CD4-positive, alpha-beta T cell treated with Interleukin-4 for 4 hours (primary cell): ENCODE measurements around the gene PBX1.

Experiments
- DNase-seq: peaks from one replicate; pipeline ENCODE4 v3.0.0-alpha.2; 2020

The PBX1 gene

DNA sequence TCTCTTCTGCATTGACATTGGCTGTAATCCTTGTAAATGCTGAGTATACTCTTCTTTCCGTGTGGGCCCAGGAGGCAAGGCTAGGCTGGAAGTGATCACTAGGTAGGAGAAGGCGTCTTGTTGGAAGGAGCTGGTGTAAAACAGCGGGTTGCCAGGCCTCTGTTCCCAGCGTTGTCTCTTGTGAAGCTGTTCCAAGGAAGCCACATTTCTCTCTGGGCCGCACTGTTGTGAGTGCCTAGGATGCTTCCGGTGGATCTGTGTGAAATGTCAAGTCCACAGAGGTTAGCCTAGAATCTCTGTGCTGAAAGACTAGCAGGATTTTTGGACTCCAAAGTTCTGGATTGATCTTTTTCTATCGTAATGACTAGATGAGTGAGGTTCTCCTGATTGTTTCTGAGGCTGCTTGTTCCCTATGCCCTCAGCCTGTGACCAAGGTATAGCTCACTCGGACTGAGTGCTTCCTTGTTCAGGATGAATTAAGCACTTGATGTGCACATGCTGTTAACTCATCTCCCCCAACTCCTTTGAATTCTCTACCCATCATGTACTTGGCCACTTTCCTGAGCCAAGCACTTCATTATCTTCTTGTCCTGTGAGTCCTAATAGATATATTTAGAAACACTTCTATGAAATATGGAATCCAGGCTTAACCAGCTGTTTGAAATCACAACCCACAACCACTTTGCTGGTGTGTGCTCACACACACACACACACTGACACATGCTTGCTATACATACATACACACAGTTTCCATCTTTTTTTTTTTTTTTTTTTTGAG lies 63.3 kb downstream of the PBX1 start:
- DNase-seq: no peak

DNA sequence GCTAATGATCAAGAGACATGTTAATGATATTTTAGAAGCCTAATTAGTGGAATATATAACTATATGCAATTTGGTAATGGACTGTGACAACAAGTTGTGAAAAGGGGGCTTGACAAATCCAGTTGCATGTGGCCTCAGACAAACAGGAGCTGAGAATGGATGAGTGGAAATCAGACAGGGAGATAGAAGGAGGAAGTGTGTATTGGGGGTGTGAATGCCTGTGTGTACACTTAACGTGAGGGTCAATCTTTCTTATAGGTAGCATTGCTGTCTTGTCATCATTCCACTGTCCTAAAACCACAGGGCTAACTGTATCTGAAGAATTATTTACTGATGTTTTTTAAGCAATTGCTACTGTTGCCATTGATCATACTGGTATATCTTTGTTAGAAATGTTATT lies 64.8 kb downstream of the PBX1 start:
- DNase-seq: no peak

DNA sequence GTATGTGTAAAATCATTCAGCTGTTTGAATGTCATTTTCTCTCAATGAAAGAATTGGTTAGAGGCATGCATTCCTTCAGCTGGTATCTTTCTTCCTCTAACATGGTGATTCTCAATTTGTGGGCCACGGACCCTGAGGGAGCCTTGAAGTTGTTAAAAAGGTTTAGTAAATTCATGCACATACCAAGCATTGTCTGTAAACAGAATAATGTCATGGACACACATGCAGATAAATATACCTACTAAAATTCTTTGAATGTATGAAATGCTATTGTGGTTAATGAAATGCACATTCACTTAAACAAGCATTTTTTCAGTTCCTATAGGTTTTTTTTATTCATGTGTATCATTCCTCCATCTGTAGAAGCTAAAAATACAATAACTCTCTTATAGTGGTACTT lies 65.4 kb downstream of the PBX1 start:
- no peak for DNase-seq

DNA sequence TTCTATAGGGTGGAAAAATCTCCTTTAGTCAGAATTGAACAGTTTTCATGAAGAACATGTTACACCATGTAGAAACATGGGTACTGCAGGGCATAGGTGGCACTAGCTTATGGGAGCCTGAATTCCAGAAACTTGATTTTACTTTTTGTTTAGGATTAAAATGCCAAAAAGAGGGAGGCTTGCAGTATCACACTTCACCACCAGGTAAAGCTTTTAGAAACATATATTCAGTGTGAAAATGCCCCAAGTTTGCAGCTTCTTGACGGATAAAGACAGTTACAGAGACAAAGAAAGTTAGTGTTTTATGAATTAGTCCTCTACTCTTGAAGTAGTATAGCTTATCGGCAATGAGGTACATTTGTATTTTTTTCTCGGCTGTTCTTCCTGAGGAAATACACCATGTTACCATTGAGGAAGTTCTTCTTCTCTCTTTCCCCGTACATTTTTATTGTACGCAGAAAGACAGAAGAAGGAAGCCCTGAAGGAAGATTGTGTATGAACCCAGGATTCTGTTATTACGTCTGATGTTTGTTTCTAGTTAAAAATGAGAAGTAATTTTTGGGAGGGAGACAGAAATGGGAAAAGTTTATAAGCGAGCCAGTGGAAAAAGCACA lies 66.1 kb downstream of the PBX1 start:
- DNase-seq: no peak

DNA sequence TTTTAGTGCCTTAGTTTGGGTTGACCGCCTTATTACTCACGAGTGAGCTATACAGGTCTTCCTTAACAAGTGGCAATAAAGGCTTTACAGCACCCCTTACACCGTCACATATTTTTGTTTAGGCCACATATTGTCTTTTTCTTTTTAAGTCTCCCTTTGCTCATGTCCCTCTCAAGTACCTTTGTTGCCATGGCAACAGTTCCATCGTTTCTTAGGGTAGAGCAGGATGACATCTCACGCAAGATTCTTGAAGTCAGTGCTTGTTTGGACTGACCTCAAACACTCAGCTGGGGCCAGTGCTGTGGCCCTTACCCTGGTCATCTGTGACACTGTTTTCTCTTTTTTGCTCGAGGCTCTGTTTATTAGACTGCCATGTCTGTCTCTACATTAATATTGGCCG lies 69.8 kb downstream of the PBX1 start:
- DNase-seq: no peak

DNA sequence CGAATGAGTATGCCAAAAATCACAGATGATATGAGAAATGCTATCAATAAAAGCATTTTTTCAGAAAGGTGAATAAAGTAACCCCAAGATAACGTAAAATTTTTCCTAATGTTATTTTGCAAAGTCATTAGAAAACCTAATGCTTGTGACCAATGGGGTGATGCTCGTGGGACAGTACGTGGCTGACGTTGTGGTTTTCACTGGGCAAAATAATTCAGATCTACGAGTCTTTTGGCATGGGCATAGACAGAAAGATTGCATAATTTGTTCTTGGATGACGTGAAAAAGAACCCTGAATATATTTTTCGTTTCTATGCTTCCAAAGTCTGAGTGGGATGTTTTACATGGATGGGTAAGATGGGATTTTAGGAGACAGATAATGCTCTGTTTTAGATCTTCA lies 71.0 kb downstream of the PBX1 start:
- DNase-seq: no peak

DNA sequence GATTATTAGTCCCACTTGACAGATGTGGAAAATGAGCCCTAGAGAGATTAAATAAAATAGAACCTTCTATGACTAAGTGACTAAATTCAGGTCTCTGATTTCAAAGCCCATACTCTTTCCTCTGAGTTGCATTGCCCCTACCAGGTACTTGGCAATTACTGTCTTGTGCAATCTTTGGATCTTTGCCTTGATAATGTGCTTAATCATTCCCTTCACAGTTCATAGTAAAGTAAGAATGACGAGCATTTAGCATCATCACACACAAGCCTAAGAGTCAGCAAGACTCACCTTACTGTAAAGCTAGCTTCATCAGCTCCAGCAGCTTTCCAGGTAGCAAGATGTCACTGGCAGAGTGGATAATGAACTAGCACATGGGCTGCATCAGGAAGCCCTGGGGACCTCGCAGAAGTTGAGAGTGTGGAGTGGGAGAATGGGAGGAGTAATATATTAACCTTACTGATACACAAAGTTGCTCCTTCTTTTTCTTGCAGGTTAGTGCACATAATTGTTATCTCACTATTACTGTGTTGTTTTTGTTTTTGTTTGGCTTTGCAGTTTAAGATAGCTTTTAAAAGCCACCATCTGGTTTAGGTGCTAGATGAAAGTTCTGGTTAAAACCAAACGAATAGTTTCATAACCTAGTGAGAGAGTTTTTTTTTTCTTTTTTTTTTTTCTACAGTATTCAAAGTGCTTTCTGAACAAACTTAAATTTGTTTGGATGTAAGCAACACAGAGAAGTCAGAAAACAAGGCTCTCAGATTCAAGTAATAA lies 71.8 kb downstream of the PBX1 start:
- DNase-seq: no peak

DNA sequence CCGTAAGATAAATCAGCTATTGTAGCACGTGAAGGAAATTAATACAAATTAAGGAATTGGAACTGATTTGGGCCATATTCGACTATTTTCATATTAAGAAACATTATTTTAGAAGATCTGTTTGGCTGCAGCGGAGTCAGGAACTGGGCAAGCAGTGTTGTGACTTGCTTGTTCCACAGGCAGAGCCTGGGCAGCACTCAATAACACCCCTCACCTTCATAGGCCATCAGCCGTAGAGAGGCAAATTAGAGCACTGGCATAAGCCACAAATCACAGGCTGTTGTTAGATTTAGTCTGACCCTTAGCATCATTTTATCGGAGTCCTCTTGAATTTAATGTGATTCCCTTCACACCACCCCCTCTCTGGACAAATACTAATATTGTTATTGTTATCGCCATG lies 72.8 kb downstream of the PBX1 start:
- no peak for DNase-seq

DNA sequence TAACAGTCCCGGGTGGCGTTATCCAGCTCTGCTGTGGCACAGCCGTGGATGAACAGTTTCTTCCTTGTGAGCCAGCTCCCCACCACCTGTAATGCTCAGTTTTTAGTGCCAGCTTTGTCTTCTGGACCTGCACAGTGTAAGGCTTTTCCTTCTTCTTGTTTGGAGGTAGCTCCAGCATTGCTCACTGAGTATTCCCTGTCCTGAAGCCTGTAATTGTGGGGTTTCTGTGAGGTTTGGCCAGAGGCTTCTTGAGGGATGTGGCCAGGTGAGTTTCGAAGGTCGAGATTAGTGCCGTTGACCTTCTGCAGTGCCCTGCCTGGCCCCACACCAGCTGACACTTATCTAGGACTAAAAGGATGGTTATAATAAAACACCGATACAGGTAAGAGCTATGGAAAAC lies 75.0 kb downstream of the PBX1 start:
- no peak for DNase-seq

DNA sequence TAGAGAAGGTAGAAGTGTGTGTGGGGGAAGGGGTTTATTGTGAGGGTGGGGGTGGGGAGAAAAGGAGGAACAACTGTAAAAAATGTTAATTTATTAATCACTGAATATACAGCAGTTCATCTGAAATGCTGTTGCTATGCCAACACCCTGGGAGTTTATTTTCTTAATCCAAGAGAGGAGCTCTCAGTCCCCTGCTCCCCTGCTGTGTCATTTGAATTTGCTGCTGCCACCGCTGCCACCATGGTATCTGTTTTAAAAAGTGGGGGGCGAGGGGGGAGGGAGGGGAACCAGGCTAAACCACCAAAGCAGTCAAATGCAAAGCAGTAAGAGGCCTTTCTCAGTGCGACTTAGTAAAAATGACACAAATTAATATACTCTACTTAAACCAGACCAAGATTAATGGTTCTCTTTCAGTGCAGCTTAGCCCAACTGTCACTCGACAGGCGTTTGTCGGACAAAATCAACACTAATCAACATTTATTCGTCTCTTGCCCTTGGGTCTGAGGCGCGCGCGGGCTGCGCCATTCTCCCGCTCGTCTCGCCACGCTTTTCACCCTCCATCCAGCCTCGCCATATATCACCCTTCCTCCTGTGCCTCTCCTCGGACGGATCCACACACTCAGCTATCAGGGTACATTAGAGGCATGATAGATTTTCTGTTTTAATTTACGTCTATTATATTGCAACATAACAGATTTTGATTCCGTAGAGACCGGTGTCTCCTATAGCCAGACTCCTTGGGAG lies 76.2 kb downstream of the PBX1 start:
- DNase-seq: no peak

DNA sequence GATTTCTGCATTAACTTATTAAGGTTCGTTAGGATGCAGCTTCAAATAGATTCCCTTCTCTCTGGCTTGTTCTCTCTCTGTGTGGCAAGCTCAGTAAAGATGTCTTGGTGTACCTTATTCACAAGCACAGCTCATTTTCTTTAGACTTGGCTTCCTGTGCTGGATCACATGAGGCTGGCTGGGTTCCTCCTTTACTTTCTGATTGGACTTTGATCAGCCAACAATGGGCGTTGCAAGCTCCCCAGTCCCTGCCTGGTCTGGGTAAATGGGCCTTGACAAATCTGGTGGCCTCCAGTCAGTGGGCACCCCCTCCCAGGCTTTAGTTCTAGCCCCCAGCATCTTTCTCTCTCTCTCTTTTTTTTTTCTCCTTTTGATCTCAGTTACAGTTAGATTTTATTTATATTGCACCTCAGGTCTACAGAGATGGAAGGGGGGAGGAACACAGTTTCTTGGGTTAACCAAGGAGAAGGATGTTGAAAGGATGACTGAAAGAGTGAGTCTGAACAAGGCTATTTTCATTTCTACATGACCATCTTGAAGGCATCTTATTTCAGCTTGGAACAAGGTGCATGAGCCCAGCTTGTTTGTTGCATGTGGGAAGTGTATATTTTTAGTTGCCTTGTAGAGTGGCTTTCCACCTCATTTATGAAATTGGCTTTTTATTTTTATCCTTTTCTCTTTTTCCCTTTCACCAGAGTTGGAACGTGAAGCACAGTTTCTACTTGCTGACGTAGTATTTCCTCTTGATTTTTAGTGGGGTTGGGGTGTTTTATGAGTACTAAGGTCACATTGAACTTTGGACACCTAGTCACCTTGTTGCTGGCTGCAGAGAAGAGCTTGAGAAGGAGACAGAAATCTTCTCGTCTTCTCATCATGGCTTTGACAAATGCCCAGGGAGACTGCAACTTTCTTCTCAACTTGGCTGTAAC lies 77.1 kb downstream of the PBX1 start:
- no peak for DNase-seq

DNA sequence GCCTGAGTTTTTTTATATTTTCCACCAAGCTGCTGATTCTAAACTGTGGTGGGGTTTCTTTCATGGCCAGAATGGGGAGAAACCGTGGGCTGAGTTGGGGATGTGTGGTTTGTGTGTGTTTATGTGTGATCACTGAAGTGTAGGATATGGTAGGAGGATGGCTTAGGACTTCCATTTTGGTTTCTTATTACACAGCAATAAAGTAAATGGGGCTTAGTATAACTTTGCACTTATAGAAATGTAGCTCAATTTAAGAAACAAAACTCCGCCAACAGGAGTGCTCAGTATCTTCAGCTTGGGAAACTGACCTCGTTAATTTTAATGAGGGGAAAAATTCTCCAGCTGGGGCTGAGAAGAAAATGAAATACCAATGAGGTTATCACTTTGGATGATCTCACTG lies 77.8 kb downstream of the PBX1 start:
- DNase-seq: no peak

DNA sequence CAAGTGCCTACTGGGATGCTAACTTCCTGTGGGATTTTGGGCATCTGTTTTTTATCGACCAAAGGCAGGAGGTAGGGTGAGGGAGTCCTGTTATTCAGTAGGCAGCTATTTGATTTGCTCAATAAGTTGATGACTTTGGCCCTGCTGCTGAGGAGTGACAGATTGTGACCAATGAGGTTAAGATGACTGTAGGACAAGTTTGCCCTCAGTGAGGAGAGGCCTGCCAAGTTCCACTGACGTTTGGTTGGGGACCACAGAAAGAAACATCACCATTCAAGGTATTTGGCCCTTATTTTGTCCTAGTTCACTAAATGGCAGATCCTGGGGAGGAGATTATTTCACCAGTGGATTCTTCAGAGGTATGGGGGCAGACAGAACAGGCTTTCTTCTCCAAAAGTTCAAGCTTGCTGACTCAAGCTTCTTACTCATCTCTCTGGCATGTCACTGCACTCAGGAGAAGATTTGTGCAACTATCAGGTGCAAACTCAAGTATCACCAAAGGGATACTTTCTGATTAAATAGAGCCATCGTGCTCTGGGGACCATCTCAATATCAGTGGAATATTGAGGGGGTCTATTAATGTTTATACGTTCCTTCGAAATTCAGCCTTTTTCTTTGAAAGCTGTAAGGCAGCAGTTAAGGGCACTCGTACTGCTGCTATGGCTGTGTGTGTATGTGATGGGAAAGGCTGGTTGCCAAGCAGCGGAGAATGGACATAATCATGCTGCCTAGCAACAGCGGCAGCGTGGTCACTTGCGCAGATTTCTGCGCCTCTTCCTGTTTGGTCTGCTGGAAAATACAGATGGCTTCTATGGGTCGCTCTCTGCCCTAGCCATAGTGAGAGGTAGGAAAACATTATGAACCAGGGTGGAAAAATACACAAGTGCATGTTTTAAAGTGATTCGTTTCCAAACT lies 78.7 kb downstream of the PBX1 start:
- DNase-seq: no peak

DNA sequence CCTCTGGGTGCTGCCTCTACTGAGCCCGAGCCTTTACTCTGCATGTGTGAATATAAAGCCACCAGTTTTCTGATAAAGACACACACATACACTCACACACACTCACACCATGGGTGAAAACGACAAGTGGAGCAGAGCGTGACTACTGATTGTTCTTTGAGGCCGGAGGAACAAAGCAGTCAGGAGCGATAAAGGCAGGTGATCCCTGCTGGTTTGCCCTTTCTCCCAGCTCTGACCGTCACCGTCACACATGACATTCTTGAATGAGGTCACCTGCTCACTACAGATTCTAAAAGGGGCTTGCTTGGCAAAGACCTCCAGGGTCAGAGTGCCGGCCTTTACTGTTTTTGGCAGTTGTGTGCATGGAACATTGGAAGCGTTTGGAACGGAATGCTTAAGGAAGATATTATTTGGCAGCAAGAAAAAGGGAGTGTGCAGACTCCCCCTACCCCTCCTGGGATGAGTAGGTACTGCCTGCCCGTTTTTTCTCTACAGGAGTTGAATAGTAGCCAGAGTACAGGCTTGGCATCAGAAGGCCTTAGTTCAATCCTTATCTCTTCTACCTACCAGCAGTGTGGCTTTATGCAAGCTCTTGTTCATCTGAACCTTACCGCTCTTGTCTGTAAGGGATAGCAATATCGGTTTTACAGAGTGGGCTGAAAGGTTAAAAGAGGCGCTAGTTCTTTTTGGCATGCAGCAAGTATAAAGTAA lies 79.7 kb downstream of the PBX1 start:
- no peak for DNase-seq

DNA sequence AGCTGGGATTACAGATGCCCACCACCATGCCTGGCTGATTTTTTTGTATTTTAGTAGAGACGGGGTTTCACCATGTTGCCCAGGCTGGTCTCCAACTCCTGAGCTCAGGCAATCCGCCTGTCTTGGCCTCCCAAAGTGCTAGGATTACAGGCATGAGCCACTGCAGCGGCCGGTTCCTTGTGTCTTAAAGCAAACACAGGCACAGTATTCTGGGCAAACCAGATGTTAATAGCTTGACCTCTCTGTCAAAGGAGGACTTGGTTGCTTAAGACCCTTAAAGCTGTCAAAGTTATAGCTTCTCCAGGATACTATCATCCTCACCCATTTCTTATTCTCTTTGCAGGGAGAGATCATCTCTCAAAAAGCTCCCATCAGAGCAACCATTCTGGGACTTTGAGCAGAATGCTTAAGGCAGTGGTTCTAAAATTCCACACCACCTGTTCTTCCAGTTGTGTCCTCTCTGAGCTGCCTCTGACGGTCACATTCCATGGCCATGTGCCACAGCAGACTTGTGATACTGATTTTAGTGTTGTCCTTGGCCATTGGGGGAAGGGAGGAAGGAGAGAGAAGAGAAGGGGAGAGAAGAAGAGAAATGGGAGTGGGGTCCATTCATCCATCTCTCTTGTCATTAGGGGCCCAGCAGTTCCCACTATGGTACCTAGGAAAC lies 81.8 kb downstream of the PBX1 start:
- DNase-seq: no peak

DNA sequence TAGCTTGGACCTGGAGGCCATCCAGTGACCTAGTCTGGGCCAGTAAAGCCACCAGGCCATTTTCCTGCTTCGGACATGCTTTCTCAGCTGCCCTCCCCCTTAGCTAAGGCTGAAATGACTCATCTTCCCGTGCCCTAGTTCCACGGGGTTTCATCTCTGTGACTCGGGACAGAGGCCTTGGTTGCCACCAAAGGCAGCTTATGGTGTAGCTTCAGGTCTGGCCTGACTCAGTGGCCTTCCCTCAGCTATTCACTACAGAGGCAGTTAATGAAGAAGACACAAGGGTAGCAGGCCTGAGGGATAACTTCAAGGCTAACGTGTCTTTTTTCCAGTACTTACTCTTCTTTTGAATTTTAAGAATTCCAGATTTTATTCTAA lies 82.4 kb downstream of the PBX1 start:
- DNase-seq: no peak

DNA sequence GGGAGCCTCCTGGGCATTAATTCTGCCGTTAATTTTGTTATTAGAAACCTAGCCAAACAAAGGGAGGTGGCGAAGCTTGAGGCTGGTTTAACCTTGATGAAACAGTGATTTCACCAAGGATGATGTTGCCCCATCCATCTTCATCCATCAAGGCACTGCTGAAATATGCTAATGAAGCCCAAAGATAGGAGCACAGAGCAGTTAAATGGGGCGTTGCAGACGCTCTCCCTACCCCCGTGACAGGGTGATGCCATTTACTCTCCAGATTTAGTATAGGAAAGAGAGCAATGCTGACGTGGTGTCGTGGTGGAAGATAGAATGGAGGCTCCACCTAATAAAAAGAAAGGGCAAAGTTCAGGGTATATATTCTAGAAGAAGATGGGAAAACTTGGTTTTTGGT lies 84.0 kb downstream of the PBX1 start:
- no peak for DNase-seq

DNA sequence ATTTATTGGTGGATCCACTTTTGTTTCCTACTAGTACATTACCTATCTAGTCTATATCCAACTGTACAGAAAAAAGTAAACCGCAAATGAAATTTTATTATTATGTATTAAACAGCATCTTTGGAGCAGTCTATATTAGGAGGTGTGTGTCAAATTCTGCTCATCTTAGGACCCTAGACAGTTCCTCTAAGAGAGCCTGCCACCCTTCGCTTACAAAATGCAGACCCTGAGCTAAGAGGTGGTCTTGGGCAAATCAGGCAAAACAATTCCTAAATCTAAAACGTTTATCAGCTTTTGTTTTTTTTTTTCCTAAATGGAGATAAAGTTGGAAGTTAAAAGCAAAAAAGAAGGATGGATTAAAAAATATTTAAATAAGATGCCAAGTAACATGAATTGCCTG lies 85.3 kb downstream of the PBX1 start:
- no peak for DNase-seq

DNA sequence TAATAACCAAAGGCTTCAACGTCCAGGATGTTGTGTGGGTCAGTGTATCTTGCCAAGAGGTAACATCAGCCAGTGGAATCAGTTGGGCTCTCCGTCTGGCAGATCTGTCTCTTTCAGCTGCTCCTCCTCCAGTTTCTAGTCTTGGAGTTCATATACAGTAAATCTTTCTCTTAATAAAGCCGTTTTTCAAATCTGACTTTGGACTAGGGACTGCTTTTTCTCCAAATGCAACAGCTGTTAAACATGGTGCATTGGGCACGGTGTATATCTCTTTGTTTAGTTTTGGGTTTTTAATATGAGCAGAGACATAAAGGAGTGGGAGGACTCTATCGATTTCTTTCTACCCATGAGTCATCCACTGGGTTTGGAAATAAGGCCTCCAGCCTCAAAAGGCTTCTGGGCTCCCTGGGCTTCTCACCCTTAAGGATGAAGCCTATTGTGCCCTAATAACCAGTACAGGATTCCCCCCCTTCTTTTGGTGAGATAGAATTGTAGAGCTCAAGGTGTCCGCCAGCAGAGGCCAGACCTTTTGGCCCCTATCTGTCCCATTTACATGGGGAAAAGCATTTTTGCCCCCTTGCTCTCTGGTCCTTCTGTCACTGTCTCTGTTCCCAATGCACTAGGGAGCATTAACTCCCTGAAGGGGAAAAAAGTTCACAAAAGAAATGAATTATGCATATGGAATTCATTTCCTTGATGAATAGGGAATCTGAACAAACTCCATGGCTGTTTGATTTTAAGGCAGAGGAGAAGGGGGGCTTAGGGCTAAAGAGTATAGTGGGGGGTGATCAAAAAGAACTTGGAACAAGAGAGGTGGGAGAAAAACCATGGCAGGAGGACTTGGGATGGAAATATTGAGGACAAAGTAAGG lies 86.0 kb downstream of the PBX1 start:
- no peak for DNase-seq
